ENCODE results near the gene TPD52L2.

Gene TPD52L2

DNA sequence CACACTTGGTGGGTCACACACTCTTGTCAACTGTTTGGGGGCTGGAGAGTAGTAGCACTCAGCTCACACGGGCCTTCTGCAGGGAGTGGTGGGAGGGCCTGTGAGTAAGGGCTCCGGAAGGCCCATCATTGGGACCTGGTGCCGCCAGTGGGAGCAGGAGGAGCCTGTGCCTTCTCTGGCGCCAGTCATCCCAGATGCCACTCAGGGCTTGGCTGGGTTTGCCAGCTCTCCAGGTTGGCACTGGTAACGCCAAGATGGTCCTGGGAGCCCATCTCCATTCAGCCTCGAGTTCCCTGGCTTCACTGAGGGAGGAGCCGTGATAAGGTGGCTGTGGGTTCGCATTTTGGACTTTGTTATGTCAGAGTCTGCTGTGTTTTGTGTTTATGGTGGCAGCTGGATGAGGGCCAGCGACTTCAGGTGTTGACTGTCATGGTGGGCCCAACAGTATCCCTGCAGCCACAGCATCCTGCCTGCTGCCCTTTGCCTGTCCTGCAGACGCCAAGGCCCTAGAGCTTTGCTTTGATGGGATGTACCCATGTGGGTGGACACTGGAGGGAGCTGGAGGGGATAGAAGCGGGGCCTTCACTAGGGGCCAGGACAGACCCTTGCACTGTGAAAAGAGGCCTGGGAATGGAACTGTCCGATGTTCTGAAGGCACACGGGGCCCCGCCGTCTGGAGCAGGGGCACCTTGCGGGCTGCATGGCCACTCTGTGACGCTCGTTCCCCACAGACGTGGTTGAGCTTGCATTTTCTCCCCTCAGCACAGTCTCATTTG is 16.6 kb downstream of the TPD52L2 start:
- no peak for DNase-seq

DNA sequence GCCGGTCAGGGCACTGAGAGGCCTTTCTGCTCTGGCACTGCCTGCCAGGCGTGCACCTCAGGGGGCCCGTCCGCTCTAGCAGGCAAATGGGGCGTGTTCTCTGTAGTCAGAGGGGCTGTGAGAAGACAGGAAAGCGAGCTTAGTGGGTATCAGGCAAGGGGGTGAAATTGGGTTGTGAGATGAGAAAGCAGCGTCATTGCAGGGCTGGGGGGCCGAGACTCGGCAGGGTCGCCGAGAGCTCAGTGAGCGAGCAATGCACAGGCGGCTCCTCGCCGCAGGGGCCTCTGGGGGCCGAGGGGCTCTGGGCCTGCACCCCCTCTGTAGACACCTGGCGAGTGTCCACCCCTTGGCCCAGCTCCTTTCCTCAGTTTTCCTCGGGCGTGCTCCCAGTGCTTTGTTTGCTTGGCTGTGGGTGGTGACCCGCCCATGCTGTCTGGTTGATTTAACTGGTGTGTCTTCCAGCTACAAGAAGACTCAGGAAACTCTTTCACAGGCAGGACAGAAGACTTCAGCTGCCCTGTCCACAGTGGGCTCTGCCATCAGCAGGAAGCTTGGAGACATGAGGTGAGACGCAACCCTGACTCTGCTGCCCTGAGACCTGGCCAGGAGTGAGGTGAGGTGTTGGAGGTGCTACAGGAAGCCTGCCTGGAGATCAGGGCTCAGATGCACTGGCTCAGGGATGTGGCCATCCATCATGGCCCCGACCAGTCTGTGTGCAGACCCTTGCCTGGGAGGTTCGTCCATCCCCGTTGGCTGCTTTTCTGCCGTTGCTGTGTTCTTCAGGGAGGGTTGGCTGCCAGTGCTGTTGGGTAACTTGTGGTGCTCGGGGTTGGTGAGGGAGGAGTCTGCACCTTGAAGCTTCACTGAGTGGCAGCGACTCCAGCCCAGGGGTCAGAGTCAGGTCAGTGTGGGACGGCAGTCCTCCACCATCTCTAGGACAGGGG is 17.5 kb downstream of the TPD52L2 start:
- DNase-seq: no peak

DNA sequence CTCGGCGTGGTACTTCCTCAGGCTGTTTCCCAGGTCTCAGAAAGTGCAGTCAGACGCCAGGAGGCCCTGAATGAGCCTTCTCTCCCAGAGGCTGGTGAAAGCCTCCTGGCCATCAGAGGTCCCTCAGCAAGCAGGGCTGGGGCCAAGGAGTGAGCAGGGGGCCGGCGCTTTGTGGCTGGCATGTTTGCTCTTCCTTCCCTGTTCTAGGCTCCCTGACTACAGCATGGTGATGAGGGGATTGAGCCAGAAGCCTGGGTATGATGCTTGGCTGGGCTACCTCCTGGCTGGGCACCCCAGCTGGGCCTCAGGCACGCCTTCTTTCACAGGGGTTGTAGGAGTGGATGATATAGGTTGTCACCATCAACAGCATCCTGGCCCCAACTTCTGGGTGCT is 18.1 kb downstream of the TPD52L2 start:
- DNase-seq: no peak

DNA sequence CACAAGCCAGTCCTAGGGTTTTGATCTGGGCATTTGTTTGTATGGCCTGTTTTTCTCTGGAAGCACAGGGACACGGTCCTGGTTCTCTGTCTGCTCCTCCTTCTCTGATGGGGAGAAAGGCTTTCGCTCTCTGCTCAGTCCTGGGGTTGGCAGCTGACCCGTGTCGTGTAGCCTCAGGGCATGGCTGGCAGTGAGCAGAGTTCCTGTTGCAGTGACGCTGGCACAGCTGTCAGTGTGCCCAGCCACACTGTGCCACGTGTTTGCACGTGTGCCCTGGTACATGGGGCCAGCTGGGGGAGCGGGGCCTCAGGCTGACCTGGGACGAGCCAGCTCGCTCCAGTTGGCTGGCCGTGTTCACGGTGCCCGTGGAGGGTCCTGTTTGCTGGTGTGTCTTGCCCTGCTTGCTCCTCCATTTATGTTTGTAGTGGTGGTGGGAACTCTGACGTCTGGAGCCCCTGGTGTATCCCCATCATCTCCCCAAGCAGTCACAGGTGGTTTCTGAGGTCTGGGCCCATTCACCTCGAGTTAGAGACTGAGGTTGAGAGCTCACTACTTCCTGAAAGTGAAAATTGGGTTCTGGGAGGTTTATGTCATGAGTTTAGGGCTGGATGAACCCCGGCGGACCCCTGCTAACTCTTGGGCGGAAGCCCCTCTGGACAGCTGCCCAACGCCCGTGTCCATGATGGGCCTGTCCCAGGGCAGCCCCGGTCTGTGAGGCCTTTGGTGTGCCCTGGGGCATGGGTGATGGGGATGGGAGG is 19.6 kb downstream of the TPD52L2 start:
- no peak for DNase-seq

DNA sequence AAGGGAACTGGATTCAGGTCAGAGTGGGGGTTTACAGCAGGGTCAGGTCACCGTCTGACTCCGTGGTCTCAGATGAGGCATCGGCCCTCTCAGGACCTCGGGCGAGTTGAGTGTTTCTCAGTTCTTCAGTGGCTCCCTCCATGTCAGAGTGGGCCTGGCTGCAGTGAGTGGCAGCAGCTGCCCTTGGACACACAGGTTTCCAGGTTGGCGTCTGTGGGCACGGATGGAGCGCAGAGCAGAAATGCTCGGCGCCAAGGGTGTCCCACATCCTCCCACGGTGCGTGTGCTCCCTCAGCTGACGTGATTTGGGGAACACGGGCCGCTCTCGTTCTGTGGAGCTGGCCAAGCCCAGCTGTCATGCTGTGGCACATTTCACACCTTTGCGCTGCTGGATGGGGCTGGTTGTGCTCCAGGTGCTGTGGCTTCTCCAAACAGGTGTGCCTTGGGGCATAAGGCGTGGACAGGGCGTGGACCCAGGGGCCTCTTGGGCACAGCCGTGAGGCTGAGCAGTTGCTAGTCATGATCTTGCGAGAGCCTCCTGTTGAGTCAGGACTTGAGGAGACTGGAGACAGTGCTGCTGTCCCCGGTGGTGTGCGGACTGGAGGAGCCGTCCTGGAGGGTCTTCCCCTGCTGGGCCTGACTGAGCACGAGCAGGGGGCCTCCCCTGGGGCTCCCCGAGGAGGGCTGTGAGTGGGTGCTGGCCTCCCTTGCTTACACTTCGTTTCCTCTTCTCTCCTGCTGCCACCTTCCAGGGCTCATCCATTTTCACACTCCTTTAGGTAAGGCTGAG is 20.4 kb downstream of the TPD52L2 start:
- no peak for DNase-seq

DNA sequence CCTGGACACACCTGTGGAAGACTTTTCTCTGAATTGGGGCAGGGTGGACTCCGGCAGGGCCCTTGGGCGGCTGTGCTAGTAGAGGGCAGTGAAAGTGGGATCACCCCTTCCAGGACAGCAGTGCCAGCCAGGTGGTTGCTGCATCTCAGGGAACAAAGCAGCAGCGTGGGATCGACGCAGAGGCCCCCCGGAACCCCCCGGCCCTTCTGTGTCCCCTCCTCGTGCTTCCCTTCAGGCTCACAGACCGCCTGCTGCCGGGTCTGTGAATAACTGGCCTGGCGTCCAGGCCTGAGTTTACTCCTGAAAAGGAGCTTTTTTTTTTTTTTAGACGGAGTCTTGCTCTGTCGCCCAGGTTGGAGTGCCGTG is 21.0 kb downstream of the TPD52L2 start:
- no peak for DNase-seq

DNA sequence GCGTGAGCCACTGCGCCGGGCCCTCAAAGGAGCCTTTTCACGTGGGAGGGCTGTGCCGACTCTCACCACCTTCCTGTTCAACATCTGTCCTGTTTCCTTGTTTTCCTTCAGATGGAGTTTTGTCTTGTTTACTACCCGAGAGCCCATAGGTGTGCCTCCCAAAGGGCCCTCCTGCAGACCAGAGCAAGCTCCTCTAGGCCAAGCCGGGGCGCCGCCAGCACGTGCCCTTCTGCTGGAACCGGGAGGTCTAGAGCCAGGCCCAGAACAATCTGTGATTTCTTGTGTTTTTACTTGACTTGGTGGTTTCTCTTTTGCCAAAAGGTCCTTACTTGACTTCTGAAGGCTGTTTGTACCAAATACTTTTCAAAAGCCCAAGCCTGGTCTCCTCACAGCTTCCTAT is 21.9 kb downstream of the TPD52L2 start:
- no peak for DNase-seq

DNA sequence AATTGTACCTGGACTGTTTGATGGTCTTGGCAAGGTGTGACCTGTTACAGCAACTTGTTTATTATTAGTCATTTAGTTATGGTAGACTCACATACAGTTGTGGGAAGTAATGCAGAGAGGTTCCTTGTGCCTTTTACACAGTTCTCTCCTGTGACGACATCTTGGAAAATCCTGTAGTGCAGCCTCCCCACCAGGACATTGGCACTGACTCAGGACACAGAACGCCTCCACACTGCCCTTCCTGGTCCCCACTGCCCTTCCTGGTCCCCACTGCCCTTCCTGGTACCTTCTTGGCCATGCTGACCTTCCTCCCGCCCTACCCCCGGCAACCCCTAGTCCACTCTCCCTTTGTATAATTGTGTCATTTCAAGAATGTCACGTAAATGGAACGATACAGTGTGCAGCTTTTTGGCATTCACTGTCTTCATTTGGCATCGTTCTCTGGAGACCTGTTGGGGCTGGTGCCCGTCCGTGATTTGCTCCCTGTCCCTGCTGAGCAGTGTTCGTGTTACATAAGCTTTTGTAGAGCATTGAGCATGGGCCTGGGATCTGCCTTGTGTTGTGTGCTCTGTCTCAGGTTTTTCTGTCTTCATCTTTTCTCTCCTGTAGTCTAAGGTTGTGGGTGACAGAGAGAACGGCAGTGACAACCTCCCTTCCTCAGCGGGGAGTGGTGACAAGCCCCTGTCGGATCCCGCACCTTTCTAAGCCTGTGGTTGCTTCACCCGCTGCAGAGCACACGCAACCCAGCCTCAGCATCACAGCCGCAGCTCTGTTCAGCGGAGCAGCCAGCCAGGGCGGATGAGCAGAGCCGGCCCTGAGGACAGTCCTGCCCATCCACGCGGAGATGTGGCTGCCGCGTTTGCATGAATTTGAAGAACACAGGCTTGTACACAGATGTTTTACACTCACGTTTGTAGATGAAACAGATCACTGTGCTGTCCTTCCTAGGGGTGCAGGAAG is 24.5 kb downstream of the TPD52L2 start:
- no peak for DNase-seq

DNA sequence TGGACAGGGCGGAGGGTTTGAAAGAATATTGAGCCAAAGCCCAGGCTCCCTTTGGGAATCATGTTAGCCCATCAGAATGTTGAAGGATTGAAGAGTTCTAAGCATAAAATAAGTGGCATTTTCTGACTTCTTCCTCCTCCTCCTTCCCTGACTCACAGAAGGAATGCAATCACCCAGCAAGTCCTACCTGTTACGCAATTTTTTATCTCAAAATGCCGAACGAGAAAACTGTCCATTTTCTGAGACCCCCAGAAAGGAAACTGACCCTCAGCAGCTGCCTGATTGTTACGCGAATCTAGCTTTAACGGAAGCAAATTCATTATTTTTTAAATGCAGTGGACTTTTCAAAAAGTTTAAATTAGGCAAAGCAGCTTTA is 25.1 kb downstream of the TPD52L2 start:
- DNase-seq: no peak

DNA sequence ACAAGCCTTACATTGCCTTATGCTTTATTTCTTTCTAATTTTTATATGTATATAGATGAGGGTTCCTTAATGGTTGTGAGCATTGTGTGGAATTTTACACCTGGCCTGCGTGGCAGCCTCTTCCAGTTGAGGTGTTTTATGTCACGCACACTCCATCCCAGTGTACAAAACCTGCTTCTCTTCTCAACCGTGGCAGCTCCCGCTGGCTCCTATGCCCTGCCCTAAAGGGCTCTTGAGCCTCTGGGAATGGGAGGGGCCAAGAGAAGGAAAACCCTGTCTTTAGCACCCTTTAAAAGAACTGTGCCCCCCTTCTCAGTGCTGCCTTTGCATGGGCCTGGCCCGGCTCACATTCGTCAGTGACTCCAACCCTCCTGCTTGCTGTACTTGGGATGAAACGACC is 25.5 kb downstream of the TPD52L2 start:
- DNase-seq: no peak

DNA sequence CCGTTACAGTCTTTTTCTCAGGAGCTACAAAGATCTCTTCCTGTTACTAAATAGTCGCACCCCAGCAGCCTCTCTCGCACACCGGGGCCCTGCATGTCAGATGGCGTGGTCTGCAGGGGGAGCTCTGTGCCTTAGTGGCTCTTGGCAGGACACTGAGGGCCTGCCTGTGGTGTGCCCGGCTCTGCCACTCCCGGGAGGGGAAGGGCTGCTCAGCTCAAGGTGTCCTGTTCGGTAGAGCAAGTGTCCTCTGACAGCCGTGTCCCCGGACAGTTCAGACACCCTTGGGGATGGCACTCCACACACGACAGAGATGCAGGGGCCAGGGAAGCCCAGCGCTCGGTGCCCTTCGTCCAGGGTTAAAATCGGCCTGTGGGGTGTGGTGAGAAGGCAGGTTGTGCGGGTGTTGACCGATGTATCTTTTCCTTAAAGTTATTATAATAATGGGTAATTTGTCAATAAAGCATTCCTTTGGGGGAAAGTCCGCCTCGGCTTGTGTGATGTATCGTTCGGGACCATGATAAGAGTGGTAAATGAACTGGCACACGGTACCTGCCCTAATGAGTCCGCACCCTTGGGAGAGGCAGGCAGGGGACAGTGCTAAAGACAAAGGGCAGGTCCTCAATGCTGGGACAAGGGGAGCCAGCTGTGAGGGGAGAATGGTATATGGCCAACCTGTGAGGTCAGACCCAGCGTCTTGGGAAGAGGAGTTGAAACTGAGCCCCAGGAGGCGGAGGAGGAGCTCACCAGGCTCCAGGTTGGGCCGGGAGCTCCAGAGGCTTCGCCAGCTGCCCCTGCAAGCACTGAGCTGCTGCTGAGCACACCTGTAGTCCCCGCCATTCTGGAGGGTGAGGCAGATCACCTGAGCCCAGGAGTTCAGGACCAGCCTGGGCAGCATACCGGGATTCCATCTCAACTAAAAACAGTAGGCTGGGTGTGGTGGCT is 26.3 kb downstream of the TPD52L2 start:
- DNase-seq: no peak

DNA sequence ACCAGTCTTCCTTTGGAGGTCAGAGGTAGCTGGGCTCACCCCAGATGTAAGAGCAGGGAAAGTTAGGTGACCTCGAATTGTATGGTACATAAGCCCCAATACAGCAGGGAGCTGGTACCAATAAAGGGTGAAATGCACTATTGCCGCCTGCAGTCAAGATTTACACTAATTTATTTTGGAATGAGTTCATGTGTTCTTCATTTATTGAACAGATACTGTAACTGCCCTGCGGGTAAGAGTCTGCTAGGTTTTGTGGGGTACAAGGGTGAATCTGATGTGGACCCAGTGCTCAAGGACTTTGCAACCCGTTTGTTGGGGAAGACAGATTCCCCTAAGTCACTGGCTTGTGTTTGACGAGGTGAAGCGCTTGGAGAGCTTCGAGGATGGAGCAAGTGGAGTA is 27.3 kb downstream of the TPD52L2 start:
- DNase-seq: no peak

DNA sequence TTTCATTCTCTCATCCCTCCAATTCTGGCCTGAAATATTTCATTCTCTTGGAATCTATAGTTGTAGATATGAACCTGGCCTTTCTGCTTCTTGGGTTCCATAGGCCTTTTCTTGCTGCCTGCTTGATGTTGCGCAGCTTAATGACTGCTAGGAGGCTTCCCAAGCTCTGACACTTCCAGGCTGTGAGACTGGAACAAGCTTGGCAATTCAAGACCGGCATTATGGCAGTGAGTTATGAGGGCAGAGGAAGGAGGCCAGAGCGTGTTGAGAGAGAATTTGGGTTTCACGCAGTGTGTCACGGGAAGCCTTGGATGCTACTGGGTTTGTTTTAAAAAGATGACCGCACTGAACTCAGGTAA is 28.9 kb downstream of the TPD52L2 start:
- no peak for DNase-seq

DNA sequence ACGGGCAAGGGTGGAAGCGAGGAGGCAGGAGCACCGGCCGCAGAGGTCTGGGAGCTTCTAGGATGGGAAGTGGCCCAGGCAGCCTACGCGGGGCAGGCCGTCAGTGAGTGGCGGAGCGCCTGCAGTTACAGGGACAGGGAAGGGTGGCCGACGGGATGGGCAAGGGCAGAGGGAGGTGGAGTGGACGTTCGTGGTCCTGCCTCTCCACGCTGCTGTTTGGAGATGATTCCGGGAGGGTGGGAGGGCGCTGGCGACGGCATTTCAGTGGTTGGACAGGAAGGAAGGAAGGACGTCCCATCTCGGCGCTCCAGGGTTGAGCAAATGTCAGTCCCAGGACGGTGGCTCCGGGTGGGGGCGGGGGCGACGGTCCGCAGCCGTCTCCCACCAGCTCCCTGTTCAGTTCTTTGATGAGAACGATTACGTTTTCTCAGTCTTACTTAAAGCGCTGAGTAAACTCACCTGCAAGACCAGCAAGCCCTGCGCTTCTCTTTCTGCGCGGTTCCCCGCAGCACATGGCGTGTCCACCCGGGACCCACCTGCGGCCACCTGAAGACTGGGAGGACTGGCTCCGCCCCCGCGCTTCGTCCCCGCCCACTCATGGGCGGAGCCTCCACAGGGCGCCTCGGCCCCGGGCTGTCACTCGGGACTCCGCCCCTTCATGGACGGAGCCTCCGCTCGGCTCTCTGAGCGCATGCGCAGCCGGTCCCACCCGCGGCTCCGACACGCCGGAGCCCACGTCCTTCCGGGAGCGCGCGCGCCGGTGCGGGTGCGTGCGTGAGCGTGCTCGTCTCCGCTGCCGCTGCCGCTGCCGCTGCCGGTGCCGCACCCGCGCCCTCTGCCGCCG is 29.5 kb downstream of the TPD52L2 start, which contains the start of gene DNAJC5:
TSS of gene DNAJC5 (plus strand) at position 769 of the 844 bp plus-strand sequence. CDS start 33,220 bp downstream, outside the sequence.
- peak; percentile 93 for DNase-seq

DNA sequence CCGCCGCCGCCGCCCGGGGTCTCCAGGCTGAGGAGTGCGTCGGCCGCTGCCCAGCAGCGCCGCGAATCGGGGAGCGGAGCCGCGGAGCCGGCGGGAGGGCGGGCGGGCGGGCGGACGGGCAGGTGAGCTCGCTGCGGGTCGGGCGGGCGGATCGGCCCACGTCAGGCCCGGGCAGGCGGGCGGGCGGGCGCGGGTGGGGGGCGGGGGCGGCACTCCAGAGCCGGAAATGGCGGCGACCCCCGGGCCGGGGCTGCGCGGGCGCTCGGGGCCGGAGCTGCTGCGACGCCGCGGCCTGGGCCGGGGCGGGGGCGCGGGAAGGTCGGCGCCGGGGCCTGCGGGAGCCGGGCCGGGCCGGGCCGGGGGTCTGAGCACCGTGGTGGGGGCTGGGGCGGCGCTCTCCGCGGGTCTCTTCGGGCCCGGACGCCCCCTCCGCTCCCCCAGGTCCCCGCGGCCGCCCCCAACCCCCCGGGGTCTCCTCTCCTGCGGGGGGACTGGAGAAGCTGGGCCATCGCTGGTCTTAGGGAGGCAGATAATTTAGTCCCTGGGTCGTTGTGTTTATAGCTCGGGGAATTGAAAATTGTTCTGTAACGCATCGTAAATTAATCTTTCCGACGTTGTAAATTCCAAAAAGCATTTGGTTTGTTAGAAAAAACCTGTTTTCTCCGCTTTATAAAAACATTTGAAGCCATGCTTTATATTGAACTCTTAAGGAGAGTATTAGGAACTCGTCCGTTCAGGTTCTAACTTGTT is 30.3 kb downstream of the TPD52L2 start:
- no peak for DNase-seq

DNA sequence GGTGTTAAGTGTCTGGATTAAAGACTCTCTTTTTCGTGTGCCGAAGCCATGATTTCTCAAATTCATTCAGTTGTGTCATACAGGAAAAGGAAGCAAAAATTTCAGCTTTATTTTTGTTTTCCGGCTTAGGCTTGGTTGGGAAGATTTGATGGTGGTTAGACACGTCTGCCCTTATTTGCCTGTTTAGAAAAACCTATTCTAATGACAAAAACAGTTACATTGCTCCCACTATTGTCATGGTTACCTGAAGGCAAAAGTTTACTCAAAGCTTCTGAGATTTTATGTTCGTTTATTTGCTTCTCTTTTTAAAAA is 30.8 kb downstream of the TPD52L2 start:
- peak; percentile 69 for DNase-seq

DNA sequence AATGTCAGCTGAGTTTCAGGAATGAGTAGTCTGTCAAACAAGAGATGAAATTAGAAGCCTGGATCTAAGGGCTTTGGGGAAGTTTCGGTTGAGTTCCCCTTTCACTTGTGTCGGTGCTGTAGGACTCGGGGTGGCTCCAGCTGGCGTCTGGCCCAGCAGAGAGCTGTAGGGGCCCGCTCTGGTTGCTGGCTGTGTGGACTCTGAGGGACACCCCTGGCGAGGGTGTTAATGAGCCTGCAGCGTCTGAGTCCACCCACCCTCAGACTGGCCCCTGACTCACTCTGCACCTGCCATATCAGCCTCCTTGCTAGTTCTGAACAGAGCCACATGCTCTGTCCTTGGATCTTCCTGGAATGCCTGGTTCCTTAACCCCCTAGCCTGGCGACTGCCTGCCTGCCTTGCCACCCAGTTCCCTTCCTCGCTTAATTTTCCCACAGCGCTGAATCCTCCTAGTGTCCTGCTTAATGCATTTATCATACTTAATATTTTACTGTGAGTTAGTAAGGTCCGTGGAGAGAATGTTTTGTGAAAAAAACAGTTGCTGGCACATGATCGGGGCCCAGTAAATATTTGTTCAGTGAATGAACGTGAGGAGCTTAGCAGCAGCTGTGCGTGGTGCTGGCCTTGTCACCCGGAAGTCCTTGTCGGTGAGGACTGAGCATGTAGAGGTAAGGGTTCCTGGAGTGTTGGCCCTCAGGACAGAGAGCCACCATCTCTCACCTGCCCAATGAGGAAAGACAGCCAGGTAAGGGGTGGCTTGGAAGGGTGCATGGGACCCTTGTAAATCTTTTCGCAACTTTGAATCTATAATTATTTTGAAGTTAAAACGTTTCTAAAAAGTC is 31.4 kb downstream of the TPD52L2 start:
- no peak for DNase-seq

Measured in KG1 (cell line).